ENCODE data around the gene KDM8. TPM values are rescaled to one million over a fixed set of nuclear protein-coding genes. Genes with fewer than 3 reads are reported as not detected.
A peak's percentile ranks its signal among the peaks of the same experiment; 100 is the strongest.

Gene KDM8
- total RNA-seq, 4 donors from 2014 or later = 1.9 to 12.0 (median 4.0) TPM

GRCh38 chr16:27220527-27220926 lies 17.2 kb downstream of the KDM8 start:
- no peak for ATAC-seq
- peak overlapping the region in 2 of 4 donors; percentile 11 to 82 for H3K27ac ChIP-seq
- H3K27me3 ChIP-seq = no peaks in the 10 kb centered on the region
- H3K4me1 ChIP-seq = peaks cover 0 to 28% (median 0%) of the 10 kb centered on the region in 3 donors
- H3K36me3 ChIP-seq = peaks cover 0 to 55% of the 10 kb centered on the region in 2 donors
- TF ChIP-seq POLR2A (IDR thresholded peaks at IDR 0.05) (no peak), CTCF (IDR thresholded peaks at IDR 0.05) (no peak), EP300 (IDR thresholded peaks at IDR 0.05) (no peak), POLR2AphosphoS5 (IDR thresholded peaks at IDR 0.05) (no peak)
- H3K9me3 ChIP-seq = no peaks in the 10 kb centered on the region
- 93 to 100% methylated on average over 4 to 7 of the region's 8 CpGs for WGBS, 2 donors (ENCODE audit: low coverage in 1 of 2)
- H3K4me3 ChIP-seq = no peak overlapping the region

- WGBS, 2 donors (ENCODE audit: low coverage in 1 of 2) = 80% methylated on average over 2 of the region's 16 CpGs; no CpG with 5 or more reads in 1 of the 2 donors
- no peak overlapping the region for H3K4me3 ChIP-seq
- no peaks in the 10 kb centered on the region for H3K27me3 ChIP-seq
- peaks cover 0 to 28% (median 0%) of the 10 kb centered on the region in 3 donors for H3K4me1 ChIP-seq
- no peak for TF ChIP-seq CTCF (IDR thresholded peaks at IDR 0.05)
- no peak for TF ChIP-seq POLR2A (IDR thresholded peaks at IDR 0.05)
- TF ChIP-seq POLR2AphosphoS5 (IDR thresholded peaks at IDR 0.05) = no peak
- TF ChIP-seq EP300 (IDR thresholded peaks at IDR 0.05) = no peak
- peak overlapping the region in 2 of 4 donors; percentile 82 to 87 for H3K27ac ChIP-seq
- H3K9me3 ChIP-seq = no peaks in the 10 kb centered on the region
- H3K36me3 ChIP-seq = peaks cover 0 to 55% of the 10 kb centered on the region in 2 donors
- ATAC-seq = no peak
These were observed 17.7 kb downstream of the KDM8 start for GRCh38 chr16:27220991-27221390.

- Histone ChIP-seq H3K4me1 (peaks cover 0 to 28% (median 0%) of the 10 kb centered on the region in 3 donors), H3K27ac (peak overlapping the region in 3 of 4 donors; percentile 81 to 87 (median 82)), H3K36me3 (peaks cover 0 to 55% of the 10 kb centered on the region in 2 donors), H3K9me3 (no peaks in the 10 kb centered on the region), H3K4me3 (no peak overlapping the region), H3K27me3 (no peaks in the 10 kb centered on the region)
- WGBS, 2 donors (ENCODE audit: low coverage in 1 of 2) = 82 to 100% methylated on average over 1 to 2 of the region's 8 CpGs
- no peak for ATAC-seq
- no peak for TF ChIP-seq EP300 (IDR thresholded peaks at IDR 0.05)
- TF ChIP-seq POLR2AphosphoS5 (IDR thresholded peaks at IDR 0.05) = no peak
- TF ChIP-seq CTCF (IDR thresholded peaks at IDR 0.05) = no peak
These were observed 18.4 kb downstream of the KDM8 start for GRCh38 chr16:27221576-27222248.

- H3K4me3 ChIP-seq = peak overlapping the region in 1 of 2 donors; percentile 7
- H3K9me3 ChIP-seq = no peaks in the 10 kb centered on the region
- H3K27ac ChIP-seq = peak overlapping the region; percentile 62 to 87 (median 82)
- 2 to 17% methylated on average over 4 to 7 of the region's 30 CpGs for WGBS, 2 donors (ENCODE audit: low coverage in 1 of 2)
- H3K36me3 ChIP-seq = peaks cover 0 to 61% of the 10 kb centered on the region in 2 donors
- TF ChIP-seq POLR2AphosphoS5 (IDR thresholded peaks at IDR 0.05) = peak; percentile 91
- no peak for TF ChIP-seq EP300 (IDR thresholded peaks at IDR 0.05)
- H3K27me3 ChIP-seq = no peaks in the 10 kb centered on the region
- peak; percentile 77 for ATAC-seq
- peaks cover 0 to 28% (median 0%) of the 10 kb centered on the region in 3 donors for H3K4me1 ChIP-seq
These were observed 19.2 kb downstream of the KDM8 start for GRCh38 chr16:27222249-27223225.

GRCh38 chr16:27223226-27223610 lies 19.9 kb downstream of the KDM8 start:
- H3K4me3 ChIP-seq = no peak overlapping the region
- no peaks in the 10 kb centered on the region for H3K9me3 ChIP-seq
- no CpG with 5 or more reads among the region's 8 CpGs for WGBS, 2 donors (ENCODE audit: low coverage in 1 of 2)
- H3K27ac ChIP-seq = peak overlapping the region in 3 of 4 donors; percentile 81 to 87 (median 82)
- H3K4me1 ChIP-seq = peaks cover 0 to 28% (median 0%) of the 10 kb centered on the region in 3 donors
- H3K36me3 ChIP-seq = peaks cover 0 to 61% of the 10 kb centered on the region in 2 donors
- TF ChIP-seq CTCF (IDR thresholded peaks at IDR 0.05) = peak in 1 of 4 experiments; percentile 28
- TF ChIP-seq POLR2A (IDR thresholded peaks at IDR 0.05) = no peak
- ATAC-seq = no peak
- H3K27me3 ChIP-seq = no peaks in the 10 kb centered on the region

Measured in gastroesophageal sphincter (tissue), 4 donors.